DMS 273 (cell line): ENCODE results near the gene TRPM3.
A peak's percentile ranks its signal among the peaks of the same experiment; 100 is the strongest.
"Not testable (repeated sequence)": the region's sequence is repeated elsewhere in the genome, so short reads cannot be mapped to it uniquely, and the experiment has no call there.

ENCODE experiments used
- DNase-seq: peaks from one replicate; lab custom pipeline; 2025; ENCODE audit not compliant: unreplicated experiment; lab: John Stamatoyannopoulos, UW

TRPM3 gene

GRCh38 chr9:70778568-70778967 is 342.9 kb downstream of the TRPM3 start:
- DNase-seq = no peak

GRCh38 chr9:70773579-70773978 is 347.8 kb downstream of the TRPM3 start:
- DNase-seq = no peak

- no peak for DNase-seq
These were observed 348.8 kb downstream of the TRPM3 start for GRCh38 chr9:70772601-70773000.

- DNase-seq = no peak
These were observed 355.5 kb downstream of the TRPM3 start for GRCh38 chr9:70765946-70766345.

- peak; percentile 60 for DNase-seq
These were observed 360.2 kb downstream of the TRPM3 start for GRCh38 chr9:70761139-70761670.

GRCh38 chr9:70760228-70760627 is 361.2 kb downstream of the TRPM3 start:
- DNase-seq = no peak

GRCh38 chr9:70753311-70753710 is 368.1 kb downstream of the TRPM3 start:
- no peak for DNase-seq

GRCh38 chr9:70749066-70749465 is 372.4 kb downstream of the TRPM3 start:
- DNase-seq = no peak

GRCh38 chr9:70747261-70747718 is 374.1 kb downstream of the TRPM3 start:
- no peak for DNase-seq

- DNase-seq = peak; percentile 63
These were observed 374.7 kb downstream of the TRPM3 start for GRCh38 chr9:70746760-70747159.

GRCh38 chr9:70746316-70746715 is 375.1 kb downstream of the TRPM3 start:
- no peak for DNase-seq

GRCh38 chr9:70724794-70725193 is 396.6 kb downstream of the TRPM3 start:
- DNase-seq = not testable (repeated sequence)

- DNase-seq = not testable (repeated sequence)
These were observed 397.4 kb downstream of the TRPM3 start for GRCh38 chr9:70724025-70724424.

GRCh38 chr9:70706797-70707196 is 414.6 kb downstream of the TRPM3 start:
- DNase-seq = not testable (repeated sequence)

GRCh38 chr9:70701163-70701562 is 420.3 kb downstream of the TRPM3 start:
- DNase-seq = no peak

- DNase-seq = no peak
These were observed 424.6 kb downstream of the TRPM3 start for GRCh38 chr9:70696694-70697335.

GRCh38 chr9:70694758-70695157 is 426.7 kb downstream of the TRPM3 start:
- no peak for DNase-seq

- DNase-seq = no peak
These were observed 428.2 kb downstream of the TRPM3 start for GRCh38 chr9:70693186-70693585.

GRCh38 chr9:70692431-70692830 is 429.0 kb downstream of the TRPM3 start:
- no peak for DNase-seq

GRCh38 chr9:70688704-70689103 is 432.7 kb downstream of the TRPM3 start:
- DNase-seq = no peak

GRCh38 chr9:70683841-70684240 is 437.6 kb downstream of the TRPM3 start:
- DNase-seq = no peak

- no peak for DNase-seq
These were observed 439.1 kb downstream of the TRPM3 start for GRCh38 chr9:70682298-70682697.

- DNase-seq = no peak
These were observed 441.6 kb downstream of the TRPM3 start for GRCh38 chr9:70679845-70680244.
